HEK293 (cell line): ENCODE data around the gene NDRG3.

Experiments used
- CTCF ChIA-PET: fragments of 350-600 bp; formaldehyde crosslinking; extraction: SDS; loops from one replicate; lab custom pipeline; 2021; ENCODE audit warnings: antibody characterized with exemption; lab: Yijun Ruan, JAX
- POLR2A ChIA-PET: fragments of 300-600 bp; formaldehyde crosslinking; extraction: SDS; loops from one replicate; lab custom pipeline; 2020; ENCODE audit warnings: antibody characterized with exemption, inconsistent platforms; lab: Yijun Ruan, JAX
- H3K27ac ChIP-seq: fragments of 200-500 bp; sonication (Bioruptor generic); 2 replicates; pipeline ENCODE4 v1.5.1; 2014; ENCODE audit warnings: low read depth, low read length, control low read depth, inconsistent platforms; ENCODE audit errors: extremely low read depth
- H3K36me3 ChIP-seq, 2 experiments: fragments of 200-500 bp in 1 of 2; sonication (Bioruptor generic) in 1 of 2; 1 replicate in 1 of 2; 2 replicates in 1 of 2; pipeline ENCODE4 v1.5.1; 2014 to 2017; ENCODE audit warnings: inconsistent platforms in 2 of 2, low read length in 2 of 2; ENCODE audit not compliant: control insufficient read depth in 2 of 2, insufficient read depth in 1 of 2
- H3K4me1 ChIP-seq: fragments of 200-500 bp; sonication (Bioruptor generic); 2 replicates; pipeline ENCODE4 v1.5.1; 2014; ENCODE audit warnings: mild to moderate bottlenecking, low read length, inconsistent platforms; ENCODE audit not compliant: control insufficient read depth, insufficient read depth
- H3K4me3 ChIP-seq: 2 replicates; pipeline ENCODE4 v1.5.1; 2011; ENCODE audit warnings: low read depth, mild to moderate bottlenecking, control low read depth, low read length, moderate library complexity
- H3K9me3 ChIP-seq: fragments of 200-500 bp; sonication (Bioruptor generic); 2 replicates; pipeline ENCODE4 v1.5.1; 2014; ENCODE audit warnings: low read depth, low read length, inconsistent platforms; ENCODE audit not compliant: control insufficient read depth, insufficient read depth
- CTCF ChIP-seq: fragments of 450-650 bp; formaldehyde crosslinking; IDR thresholded peaks from 2 replicates; pipeline ENCODE4 v1.5.1; 2016; ENCODE audit warnings: missing biosample characterization, missing genetic modification characterization
- EGR2 ChIP-seq: fragments of 450-650 bp; formaldehyde crosslinking; IDR thresholded peaks from 2 replicates; pipeline ENCODE4 v1.5.1; 2016; ENCODE audit warnings: low read depth, missing biosample characterization, missing genetic modification characterization
- KLF10 ChIP-seq: fragments of 450-650 bp; IDR thresholded peaks from 2 replicates; pipeline ENCODE4 v1.5.1; 2018; ENCODE audit warnings: missing biosample characterization, mild to moderate bottlenecking, missing genetic modification characterization
- KLF17 ChIP-seq: fragments of 450-650 bp; formaldehyde crosslinking; IDR thresholded peaks from 2 replicates; pipeline ENCODE4 v1.5.1; 2016; ENCODE audit warnings: missing biosample characterization, missing genetic modification characterization
- SCRT2 ChIP-seq: fragments of 450-650 bp; formaldehyde crosslinking; IDR thresholded peaks from 2 replicates; pipeline ENCODE4 v1.5.1; 2016; ENCODE audit warnings: missing biosample characterization, missing genetic modification characterization
- TSHZ1 ChIP-seq: fragments of 450-650 bp; formaldehyde crosslinking; IDR thresholded peaks from 2 replicates; pipeline ENCODE4 v1.5.1; 2016; ENCODE audit warnings: missing biosample characterization, missing genetic modification characterization, borderline replicate concordance
- ZFHX2 ChIP-seq: fragments of 450-650 bp; formaldehyde crosslinking; conservative IDR thresholded peaks from 2 replicates; pipeline ENCODE4 v1.5.1; 2016; ENCODE audit warnings: missing biosample characterization, missing genetic modification characterization
- ZNF157 ChIP-seq: fragments of 450-650 bp; formaldehyde crosslinking; IDR thresholded peaks from 2 replicates; pipeline ENCODE4 v1.5.1; 2016; ENCODE audit warnings: missing biosample characterization, missing genetic modification characterization
- ZNF211 ChIP-seq: fragments of 450-650 bp; formaldehyde crosslinking; IDR thresholded peaks from 2 replicates; pipeline ENCODE4 v1.5.1; 2016; ENCODE audit warnings: low read depth, missing biosample characterization, missing genetic modification characterization
- ZNF292 ChIP-seq: fragments of 450-650 bp; formaldehyde crosslinking; IDR thresholded peaks from 2 replicates; pipeline ENCODE4 v1.5.1; 2016; ENCODE audit warnings: low read depth, missing biosample characterization, missing genetic modification characterization, borderline replicate concordance
- ZNF350 ChIP-seq: fragments of 450-650 bp; formaldehyde crosslinking; IDR thresholded peaks from 2 replicates; pipeline ENCODE4 v1.5.0; 2017; ENCODE audit warnings: missing biosample characterization, mild to moderate bottlenecking, missing genetic modification characterization
- ZNF398 ChIP-seq: fragments of 450-650 bp; formaldehyde crosslinking; IDR thresholded peaks from 2 replicates; pipeline ENCODE4 v1.5.1; 2017; ENCODE audit warnings: missing biosample characterization, missing genetic modification characterization
- ZNF560 ChIP-seq: fragments of 450-650 bp; formaldehyde crosslinking; IDR thresholded peaks from 2 replicates; pipeline ENCODE4 v1.5.1; 2017; ENCODE audit warnings: missing biosample characterization, missing genetic modification characterization, borderline replicate concordance
- ZNF580 ChIP-seq: fragments of 450-650 bp; formaldehyde crosslinking; IDR thresholded peaks from 2 replicates; pipeline ENCODE4 v1.5.1; 2016; ENCODE audit warnings: missing biosample characterization, missing genetic modification characterization
- ZNF639 ChIP-seq: fragments of 450-650 bp; formaldehyde crosslinking; IDR thresholded peaks from 2 replicates; pipeline ENCODE4 v1.5.1; 2016; ENCODE audit warnings: missing biosample characterization, missing genetic modification characterization
- ZNF645 ChIP-seq: fragments of 450-650 bp; formaldehyde crosslinking; IDR thresholded peaks from 2 replicates; pipeline ENCODE4; 2016; ENCODE audit warnings: missing biosample characterization, missing genetic modification characterization
- ZSCAN5A ChIP-seq: fragments of 450-650 bp; formaldehyde crosslinking; IDR thresholded peaks from 2 replicates; pipeline ENCODE4 v1.5.1; 2016; ENCODE audit warnings: missing biosample characterization, missing genetic modification characterization

NDRG3 gene

GRCh38 chr20:36655004-36655403, 90.9 kb downstream of the NDRG3 start (continued):
- TF ChIP-seq ZSCAN5A (tag by site-specific recombination) (no peak), KLF17 (no peak), SCRT2 (tag by site-specific recombination) (no peak), KLF10 (no peak), CTCF (no peak), ZNF580 (tag by site-specific recombination) (no peak), ZNF645 (tag by site-specific recombination) (no peak), ZNF211 (tag by site-specific recombination) (no peak), TSHZ1 (tag by site-specific recombination) (no peak), ZNF560 (no peak), ZFHX2 (tag by site-specific recombination) (no peak)
- TF ChIP-seq, all 188 proteins: peak for 0

- POLR2A ChIA-PET: no interaction called here
- Histone ChIP-seq H3K4me1 (no peaks in the 10 kb centered on the region), H3K27ac (no peak overlapping the region), H3K9me3 (no peaks in the 10 kb centered on the region), H3K4me3 (no peak overlapping the region), H3K36me3 (peaks cover 0 to 54% of the 10 kb centered on the region in 2 experiments; a peak in 2 of 3 replicates)
- CTCF ChIA-PET: no interaction called here
- TF ChIP-seq ZNF157: no peak
- TF ChIP-seq ZNF292 (tag by site-specific recombination): no peak
- no peak for TF ChIP-seq ZNF350 (tag by site-specific recombination)
- no peak for TF ChIP-seq EGR2
- no peak for TF ChIP-seq ZNF398 (tag by site-specific recombination)
- no peak for TF ChIP-seq ZNF639 (tag by site-specific recombination)
Measured at GRCh38 chr20:36654506-36654905, 91.4 kb downstream of the NDRG3 start.
